HEK293 (cell line): ENCODE data around the gene DMPK.

ENCODE experiments used
- BCL11B ChIP-seq: fragments of 450-650 bp; formaldehyde crosslinking; IDR thresholded peaks from 2 replicates; pipeline ENCODE4 v1.5.1; 2016; ENCODE audit warnings: low read depth, missing biosample characterization, missing genetic modification characterization
- GFI1B ChIP-seq: fragments of 450-650 bp; formaldehyde crosslinking; IDR thresholded peaks from 2 replicates; pipeline ENCODE4 v1.5.1; 2016; ENCODE audit warnings: missing biosample characterization, missing genetic modification characterization
- GLI2 ChIP-seq: fragments of 450-650 bp; formaldehyde crosslinking; IDR thresholded peaks from 2 replicates; pipeline ENCODE4; 2017; ENCODE audit warnings: missing biosample characterization, missing genetic modification characterization, low read depth, borderline replicate concordance
- HIC1 ChIP-seq: fragments of 450-650 bp; formaldehyde crosslinking; IDR thresholded peaks from 2 replicates; pipeline ENCODE4 v1.5.1; 2016; ENCODE audit warnings: missing biosample characterization, missing genetic modification characterization
- HOXD13 ChIP-seq: sonication (generic); formaldehyde crosslinking; IDR thresholded peaks from 2 replicates; pipeline ENCODE4 v1.8.0; 2022; ENCODE audit warnings: missing genetic modification reagents, borderline replicate concordance
- KLF1 ChIP-seq: fragments of 450-650 bp; formaldehyde crosslinking; IDR thresholded peaks from 2 replicates; pipeline ENCODE4 v1.5.1; 2016; ENCODE audit warnings: missing biosample characterization, missing genetic modification characterization
- SALL2 ChIP-seq: fragments of 450-650 bp; formaldehyde crosslinking; IDR thresholded peaks from 2 replicates; pipeline ENCODE4 v1.5.0; 2017; ENCODE audit warnings: missing biosample characterization, mild to moderate bottlenecking, missing genetic modification characterization, borderline replicate concordance
- SP2 ChIP-seq: fragments of 450-650 bp; formaldehyde crosslinking; IDR thresholded peaks from 2 replicates; pipeline ENCODE4 v1.5.1; 2016; ENCODE audit warnings: missing biosample characterization, missing genetic modification characterization
- ZBTB44 ChIP-seq: fragments of 450-650 bp; IDR thresholded peaks from 2 replicates; pipeline ENCODE4 v1.5.1; 2018; ENCODE audit warnings: missing biosample characterization, mild to moderate bottlenecking, missing genetic modification characterization
- ZBTB7A ChIP-seq: fragments of 450-650 bp; formaldehyde crosslinking; IDR thresholded peaks from 2 replicates; pipeline ENCODE4 v1.5.1; 2016; ENCODE audit warnings: low read depth, missing biosample characterization, missing genetic modification characterization
- ZFHX2 ChIP-seq: fragments of 450-650 bp; formaldehyde crosslinking; conservative IDR thresholded peaks from 2 replicates; pipeline ENCODE4 v1.5.1; 2016; ENCODE audit warnings: missing biosample characterization, missing genetic modification characterization
- ZFP37 ChIP-seq: fragments of 450-650 bp; formaldehyde crosslinking; IDR thresholded peaks from 2 replicates; pipeline ENCODE4 v1.5.1; 2016; ENCODE audit warnings: missing biosample characterization, missing genetic modification characterization
- ZNF112 ChIP-seq: fragments of 450-650 bp; formaldehyde crosslinking; IDR thresholded peaks from 2 replicates; pipeline ENCODE4 v1.5.0; 2017; ENCODE audit warnings: missing biosample characterization, missing genetic modification characterization
- ZNF169 ChIP-seq: fragments of 450-650 bp; formaldehyde crosslinking; IDR thresholded peaks from 2 replicates; pipeline ENCODE4 v1.5.1; 2016; ENCODE audit warnings: missing biosample characterization, missing genetic modification characterization
- ZNF214 ChIP-seq: fragments of 450-650 bp; formaldehyde crosslinking; IDR thresholded peaks from 2 replicates; pipeline ENCODE4 v1.5.1; 2017; ENCODE audit warnings: missing biosample characterization, mild to moderate bottlenecking, missing genetic modification characterization, borderline replicate concordance
- ZNF23 ChIP-seq: fragments of 450-650 bp; formaldehyde crosslinking; IDR thresholded peaks from 2 replicates; pipeline ENCODE4 v1.5.1; 2016; ENCODE audit warnings: missing biosample characterization, missing genetic modification characterization, borderline replicate concordance
- ZNF266 ChIP-seq: fragments of 450-650 bp; formaldehyde crosslinking; IDR thresholded peaks from 2 replicates; pipeline ENCODE4 v1.5.1; 2016; ENCODE audit warnings: missing biosample characterization, missing genetic modification characterization, low read depth
- ZNF302 ChIP-seq: fragments of 450-650 bp; formaldehyde crosslinking; IDR thresholded peaks from 2 replicates; pipeline ENCODE4 v1.5.1; 2016; ENCODE audit warnings: missing biosample characterization, missing genetic modification characterization, low read depth
- ZNF416 ChIP-seq: fragments of 450-650 bp; formaldehyde crosslinking; IDR thresholded peaks from 2 replicates; pipeline ENCODE4 v1.5.1; 2016; ENCODE audit warnings: missing biosample characterization, missing genetic modification characterization
- ZNF473 ChIP-seq: fragments of 450-650 bp; formaldehyde crosslinking; IDR thresholded peaks from 2 replicates; pipeline ENCODE4 v1.5.1; 2017; ENCODE audit warnings: missing biosample characterization, missing genetic modification characterization
- ZNF488 ChIP-seq: fragments of 450-650 bp; formaldehyde crosslinking; IDR thresholded peaks from 2 replicates; pipeline ENCODE4 v1.5.1; 2016; ENCODE audit warnings: missing biosample characterization, missing genetic modification characterization
- ZNF501 ChIP-seq: fragments of 450-650 bp; formaldehyde crosslinking; IDR thresholded peaks from 2 replicates; pipeline ENCODE4 v1.5.1; 2016; ENCODE audit warnings: missing biosample characterization, missing genetic modification characterization
- ZNF514 ChIP-seq: fragments of 450-650 bp; formaldehyde crosslinking; IDR thresholded peaks from 2 replicates; pipeline ENCODE4 v1.5.1; 2016; ENCODE audit warnings: missing biosample characterization, missing genetic modification characterization
- ZNF544 ChIP-seq: fragments of 450-650 bp; formaldehyde crosslinking; IDR thresholded peaks from 2 replicates; pipeline ENCODE4 v1.5.0; 2017; ENCODE audit warnings: missing biosample characterization, missing genetic modification characterization
- ZNF645 ChIP-seq: fragments of 450-650 bp; formaldehyde crosslinking; IDR thresholded peaks from 2 replicates; pipeline ENCODE4; 2016; ENCODE audit warnings: missing biosample characterization, missing genetic modification characterization
- ZNF654 ChIP-seq: fragments of 450-650 bp; formaldehyde crosslinking; IDR thresholded peaks from 2 replicates; pipeline ENCODE4 v1.5.1; 2016; ENCODE audit warnings: low read depth, missing biosample characterization, missing genetic modification characterization
- ZNF670 ChIP-seq: fragments of 450-650 bp; formaldehyde crosslinking; IDR thresholded peaks from 2 replicates; pipeline ENCODE4 v1.5.1; 2016; ENCODE audit warnings: missing biosample characterization, missing genetic modification characterization, low read depth
- ZNF768 ChIP-seq: fragments of 450-650 bp; formaldehyde crosslinking; IDR thresholded peaks from 2 replicates; pipeline ENCODE4 v1.5.1; 2018; ENCODE audit warnings: missing biosample characterization, mild to moderate bottlenecking, missing genetic modification characterization
- ZNF776 ChIP-seq: fragments of 450-650 bp; formaldehyde crosslinking; IDR thresholded peaks from 2 replicates; pipeline ENCODE4 v1.5.0; 2017; ENCODE audit warnings: missing biosample characterization, missing genetic modification characterization, borderline replicate concordance
- ZNF777 ChIP-seq: fragments of 450-650 bp; formaldehyde crosslinking; IDR thresholded peaks from 2 replicates; pipeline ENCODE4 v1.5.1; 2017; ENCODE audit warnings: missing biosample characterization, missing genetic modification characterization, borderline replicate concordance
- ZNF830 ChIP-seq: fragments of 450-650 bp; IDR thresholded peaks from 2 replicates; pipeline ENCODE4 v1.5.0; 2018; ENCODE audit warnings: missing biosample characterization, missing genetic modification characterization, low read depth, mild to moderate bottlenecking, moderate library complexity
- TF ChIP-seq, protein P1 (sequence below): fragments of 450-650 bp; formaldehyde crosslinking; IDR thresholded peaks from 2 replicates; pipeline ENCODE4 v1.5.1; 2016; ENCODE audit warnings: missing biosample characterization, missing genetic modification characterization

Gene DMPK

DNA sequence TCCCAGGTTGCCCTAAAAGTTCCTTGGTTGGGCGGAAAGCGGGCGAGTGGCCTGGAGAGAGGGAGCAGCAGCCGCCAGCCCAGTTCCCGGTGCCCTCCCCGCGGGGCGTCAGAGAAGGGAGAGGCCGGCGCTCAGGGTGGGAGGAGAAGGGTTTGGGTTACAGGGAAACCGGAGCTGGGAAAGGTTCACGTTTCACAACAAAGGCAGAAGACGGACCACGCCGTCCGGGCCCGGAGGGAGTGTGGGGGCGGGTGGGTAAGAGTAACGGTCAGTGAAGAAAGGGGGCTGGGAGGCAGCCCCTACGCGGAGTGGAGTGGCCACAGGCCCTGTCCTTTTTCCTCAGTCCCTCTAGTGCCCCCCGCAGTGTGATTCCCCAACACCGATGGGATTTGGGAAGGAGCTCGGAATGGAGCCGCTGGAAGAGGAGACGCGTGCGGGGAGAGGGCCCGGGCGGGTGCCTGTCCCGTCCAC, 14.8 kb downstream of the DMPK start (continued):
- no peak for TF ChIP-seq GLI2
- peak; percentile 94 for TF ChIP-seq KLF1 (tag by site-specific recombination)
- TF ChIP-seq ZNF266 (tag by site-specific recombination): no peak
- TF ChIP-seq ZNF214 (tag by site-specific recombination): no peak
- TF ChIP-seq ZFHX2: peak; percentile 91
- no peak for TF ChIP-seq ZNF777 (tag by site-specific recombination)
- no peak for TF ChIP-seq ZFP37 (tag by site-specific recombination)
- TF ChIP-seq ZNF23 (tag by site-specific recombination): no peak
- TF ChIP-seq ZNF645: no peak
- no peak for TF ChIP-seq ZNF473 (tag by site-specific recombination)
- TF ChIP-seq SALL2: no peak
- no peak for TF ChIP-seq ZNF514 (tag by site-specific recombination)
- no peak for TF ChIP-seq ZNF654 (tag by site-specific recombination)
- no peak for TF ChIP-seq ZNF776
- no peak for TF ChIP-seq ZNF488 (tag by site-specific recombination)
- no peak for TF ChIP-seq HOXD13 (CRISPR knock-in tag)
- TF ChIP-seq ZNF416: no peak
- peak; percentile 60 for TF ChIP-seq SP2 (tag by site-specific recombination)
- TF ChIP-seq HIC1: peak; percentile 76
- TF ChIP-seq ZNF302 (tag by site-specific recombination): no peak
- no peak for TF ChIP-seq ZNF830
- no peak for TF ChIP-seq ZNF544 (tag by site-specific recombination)
- TF ChIP-seq ZBTB7A (tag by site-specific recombination): no peak
- TF ChIP-seq, protein P1, sequence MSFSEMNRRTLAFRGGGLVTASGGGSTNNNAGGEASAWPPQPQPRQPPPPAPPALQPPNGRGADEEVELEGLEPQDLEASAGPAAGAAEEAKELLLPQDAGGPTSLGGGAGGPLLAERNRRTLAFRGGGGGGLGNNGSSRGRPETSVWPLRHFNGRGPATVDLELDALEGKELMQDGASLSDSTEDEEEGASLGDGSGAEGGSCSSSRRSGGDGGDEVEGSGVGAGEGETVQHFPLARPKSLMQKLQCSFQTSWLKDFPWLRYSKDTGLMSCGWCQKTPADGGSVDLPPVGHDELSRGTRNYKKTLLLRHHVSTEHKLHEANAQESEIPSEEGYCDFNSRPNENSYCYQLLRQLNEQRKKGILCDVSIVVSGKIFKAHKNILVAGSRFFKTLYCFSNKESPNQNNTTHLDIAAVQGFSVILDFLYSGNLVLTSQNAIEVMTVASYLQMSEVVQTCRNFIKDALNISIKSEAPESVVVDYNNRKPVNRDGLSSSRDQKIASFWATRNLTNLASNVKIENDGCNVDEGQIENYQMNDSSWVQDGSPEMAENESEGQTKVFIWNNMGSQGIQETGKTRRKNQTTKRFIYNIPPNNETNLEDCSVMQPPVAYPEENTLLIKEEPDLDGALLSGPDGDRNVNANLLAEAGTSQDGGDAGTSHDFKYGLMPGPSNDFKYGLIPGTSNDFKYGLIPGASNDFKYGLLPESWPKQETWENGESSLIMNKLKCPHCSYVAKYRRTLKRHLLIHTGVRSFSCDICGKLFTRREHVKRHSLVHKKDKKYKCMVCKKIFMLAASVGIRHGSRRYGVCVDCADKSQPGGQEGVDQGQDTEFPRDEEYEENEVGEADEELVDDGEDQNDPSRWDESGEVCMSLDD (tag by site-specific recombination): no peak
- TF ChIP-seq ZNF169: no peak
- TF ChIP-seq ZNF112 (tag by site-specific recombination): no peak
- no peak for TF ChIP-seq GFI1B (tag by site-specific recombination)
- no peak for TF ChIP-seq ZNF670 (tag by site-specific recombination)
- TF ChIP-seq BCL11B (tag by site-specific recombination): no peak
- peak; percentile 33; the same call in 1 of the 2 replicates for TF ChIP-seq ZNF501
- TF ChIP-seq ZNF768: no peak
- TF ChIP-seq ZBTB44 (tag by site-specific recombination): no peak
